G401.6 (cell line): ENCODE results near the gene CTIF.

ENCODE experiments used
- FAIRE-seq: peaks from 2 replicates; lab custom pipeline; 2012; peaks lifted over from hg19 to GRCh38; lab: Jason Lieb, UNC

The CTIF gene

GRCh38 chr18:48790869-48791635, 252.2 kb downstream of the CTIF start:
- FAIRE-seq, result no peak

- FAIRE-seq, result no peak
Measured at GRCh38 chr18:48791636-48792105, 252.8 kb downstream of the CTIF start.

GRCh38 chr18:48792141-48792540, 253.3 kb downstream of the CTIF start:
- no peak for FAIRE-seq

- FAIRE-seq, result no peak
Measured at GRCh38 chr18:48792611-48793380, 254.0 kb downstream of the CTIF start.

GRCh38 chr18:48794251-48794970, 255.6 kb downstream of the CTIF start:
- FAIRE-seq, result no peak

- FAIRE-seq, result no peak
Measured at GRCh38 chr18:48795696-48796095, 256.9 kb downstream of the CTIF start.

GRCh38 chr18:48796491-48797205, 257.8 kb downstream of the CTIF start:
- no peak for FAIRE-seq

- no peak for FAIRE-seq
Measured at GRCh38 chr18:48797841-48798255, 259.0 kb downstream of the CTIF start.

GRCh38 chr18:48798334-48799245, 259.8 kb downstream of the CTIF start:
- no peak for FAIRE-seq

GRCh38 chr18:48799724-48800315, 261.0 kb downstream of the CTIF start:
- no peak for FAIRE-seq

- FAIRE-seq, result no peak
Measured at GRCh38 chr18:48800466-48800865, 261.6 kb downstream of the CTIF start.

GRCh38 chr18:48800876-48801727, 262.3 kb downstream of the CTIF start:
- FAIRE-seq, result no peak

- FAIRE-seq, result no peak
Measured at GRCh38 chr18:48801728-48802542, 263.1 kb downstream of the CTIF start.

GRCh38 chr18:48802543-48803290, 263.9 kb downstream of the CTIF start:
- FAIRE-seq, result no peak

GRCh38 chr18:48803518-48803917, 264.7 kb downstream of the CTIF start:
- no peak for FAIRE-seq

- no peak for FAIRE-seq
Measured at GRCh38 chr18:48803951-48804855, 265.4 kb downstream of the CTIF start.
